Middle frontal gyrus (tissue), 1 donor: ENCODE results near the gene FFAR2.

Experiments used
- DNase-seq: peaks from one replicate; pipeline ENCODE4 v3.0.0-alpha.2; 2015; ENCODE audit warnings: low spot score; ENCODE audit errors: extremely low spot score

Gene FFAR2

DNA sequence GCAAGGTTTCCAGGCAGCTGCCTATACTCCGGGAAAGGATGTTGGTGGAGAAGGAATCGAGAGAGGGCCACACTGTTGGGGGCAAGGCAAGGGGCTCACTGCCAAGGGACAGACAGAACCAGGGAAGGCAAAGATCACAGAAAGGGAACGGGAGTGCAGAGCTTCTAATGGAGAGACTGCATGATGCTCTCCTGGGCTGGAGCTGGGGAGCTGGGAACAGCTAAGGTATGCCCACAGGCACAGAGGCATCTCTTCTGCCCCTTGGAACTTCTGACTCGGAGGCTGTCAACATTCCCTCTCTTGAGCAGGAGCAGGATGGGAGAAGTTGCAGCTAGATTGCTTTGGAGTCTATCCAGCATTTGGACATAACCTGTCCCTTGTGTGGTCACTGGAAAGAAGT, 22.4 kb upstream of the FFAR2 start:
- no peak for DNase-seq

DNA sequence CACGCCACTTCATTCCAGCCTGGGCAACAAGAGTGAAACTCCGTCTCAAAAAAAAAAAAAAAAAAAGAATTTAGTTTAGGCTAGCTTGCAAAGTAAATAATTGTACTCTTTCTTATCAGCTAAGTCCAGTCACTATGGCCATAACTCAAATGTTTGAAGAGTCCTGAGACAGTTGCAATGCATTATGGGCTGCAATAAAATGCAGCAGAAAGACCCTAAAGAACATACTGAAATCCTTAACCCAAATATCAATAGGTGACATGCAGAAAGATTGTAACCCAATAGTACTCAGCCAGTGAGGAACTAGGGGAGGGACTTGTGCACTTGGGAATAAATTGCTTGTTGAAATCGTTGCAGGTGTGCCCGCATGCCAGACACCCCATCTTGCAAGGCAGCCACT, 20.9 kb upstream of the FFAR2 start:
- no peak for DNase-seq

DNA sequence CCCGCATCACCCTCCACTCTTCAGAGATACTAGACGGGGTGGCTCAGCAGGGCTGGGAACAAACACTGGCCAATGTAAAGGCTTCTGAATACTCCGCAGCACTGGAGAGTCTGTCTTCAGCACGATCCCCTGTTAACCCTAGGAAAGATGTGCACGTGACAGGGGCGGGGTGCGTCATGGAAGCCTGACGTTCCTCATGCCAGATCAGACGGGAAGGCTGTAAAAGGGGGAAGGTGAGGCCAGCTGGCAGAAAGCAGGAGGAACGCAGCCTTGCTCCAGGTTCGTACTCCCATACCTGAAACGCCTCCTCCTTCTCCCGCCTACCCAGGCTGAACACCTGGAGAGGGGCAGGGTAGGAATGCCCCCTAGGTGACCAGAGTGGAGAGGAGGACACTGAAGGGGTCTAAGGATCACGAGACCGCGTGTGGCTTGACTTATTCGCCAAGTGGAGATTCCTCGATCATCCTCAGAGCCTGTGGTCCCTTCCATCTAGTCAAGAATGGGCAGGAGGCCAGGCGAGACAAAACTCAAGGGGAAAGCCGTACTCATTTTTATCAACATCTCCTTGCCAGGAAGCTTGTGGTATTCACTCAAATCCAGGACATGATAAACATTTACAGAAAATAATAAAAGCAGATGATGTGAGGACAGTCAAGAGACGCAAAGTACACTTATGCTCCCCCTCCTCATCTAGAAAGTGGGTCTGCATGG, 18.2 kb upstream of the FFAR2 start:
- DNase-seq: no peak

DNA sequence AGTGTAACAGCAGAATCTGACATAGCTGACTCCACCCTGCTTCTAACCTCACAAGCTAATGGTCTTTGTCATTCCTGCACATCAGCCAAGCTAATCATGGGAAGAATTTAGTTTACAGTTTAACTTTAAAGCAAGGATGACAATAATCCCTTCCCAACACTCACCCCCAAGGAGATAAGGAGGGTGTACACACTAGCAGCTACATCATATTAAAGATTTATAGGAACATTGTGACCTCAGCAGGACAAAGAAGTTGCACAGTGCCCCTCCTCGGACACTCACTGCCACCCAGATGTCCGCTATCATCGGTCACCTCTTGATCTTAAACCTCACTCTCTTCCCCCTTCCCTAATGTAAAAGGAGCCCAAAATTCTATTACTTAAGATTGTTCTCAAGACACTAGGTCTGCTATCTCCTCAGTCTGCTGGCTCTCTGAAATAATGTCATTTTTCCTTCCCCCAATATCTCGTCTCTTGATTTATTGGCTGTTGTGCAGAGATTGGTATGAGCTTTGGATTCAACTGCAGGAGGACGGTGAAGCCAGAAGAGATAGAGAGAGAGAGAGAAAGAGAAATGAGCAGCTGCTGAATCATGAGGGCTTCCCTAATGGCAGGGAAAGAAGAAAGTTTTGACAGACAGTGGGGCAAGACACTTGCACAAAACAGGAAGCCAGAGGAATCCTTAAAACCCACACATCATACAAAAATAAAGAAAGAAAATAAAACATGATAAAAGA, 17.5 kb upstream of the FFAR2 start:
- no peak for DNase-seq

DNA sequence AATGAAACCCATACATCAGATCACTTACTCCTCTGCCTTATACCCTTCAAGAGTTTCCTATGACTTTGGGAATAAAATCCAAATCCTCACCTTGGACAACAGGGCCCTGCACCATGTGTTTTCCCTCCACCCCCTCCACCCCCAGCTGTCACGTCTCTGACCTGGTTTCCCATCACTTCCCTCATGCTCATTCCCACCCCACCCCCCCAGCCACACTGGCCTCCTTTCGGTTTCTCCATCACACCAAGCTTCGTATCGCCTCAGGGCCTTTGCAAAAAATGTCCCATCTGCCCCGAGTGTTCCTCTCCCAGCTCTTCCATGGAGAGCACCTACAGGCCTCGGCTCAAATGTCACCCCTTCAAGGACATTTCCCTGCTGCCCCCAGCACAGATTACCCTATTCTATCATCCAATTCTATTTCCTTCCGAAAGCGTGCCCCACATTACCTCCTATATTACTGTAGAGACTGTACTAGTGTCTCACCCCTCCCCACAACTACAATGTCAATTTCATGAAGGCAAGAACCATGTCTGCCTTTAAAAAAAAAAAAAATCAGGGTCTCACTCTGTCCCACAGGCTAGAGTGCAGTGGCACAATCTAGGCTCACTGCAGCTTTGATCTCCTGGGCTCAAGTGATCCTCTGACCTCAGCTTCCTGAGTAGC, 16.8 kb upstream of the FFAR2 start:
- no peak for DNase-seq

DNA sequence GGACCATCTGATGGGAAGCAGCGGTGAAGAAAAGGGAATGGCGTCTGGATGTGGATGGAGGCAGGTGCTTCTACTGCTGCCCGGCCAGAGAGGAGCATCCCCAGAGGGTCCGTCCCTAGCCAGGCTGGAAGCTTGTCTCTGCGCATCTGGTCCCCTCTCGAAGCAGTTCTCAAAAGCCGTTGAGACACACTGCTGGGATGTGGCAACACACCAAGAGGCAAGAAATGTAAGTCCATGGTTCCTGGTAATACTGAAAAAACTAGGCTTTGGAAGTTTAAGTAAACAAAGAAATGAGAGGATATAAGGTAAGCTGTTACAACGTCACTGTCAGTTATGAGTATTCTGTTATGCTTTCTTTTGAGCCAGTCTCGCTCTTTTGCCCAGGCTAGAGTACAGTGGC, 15.1 kb upstream of the FFAR2 start:
- no peak for DNase-seq

DNA sequence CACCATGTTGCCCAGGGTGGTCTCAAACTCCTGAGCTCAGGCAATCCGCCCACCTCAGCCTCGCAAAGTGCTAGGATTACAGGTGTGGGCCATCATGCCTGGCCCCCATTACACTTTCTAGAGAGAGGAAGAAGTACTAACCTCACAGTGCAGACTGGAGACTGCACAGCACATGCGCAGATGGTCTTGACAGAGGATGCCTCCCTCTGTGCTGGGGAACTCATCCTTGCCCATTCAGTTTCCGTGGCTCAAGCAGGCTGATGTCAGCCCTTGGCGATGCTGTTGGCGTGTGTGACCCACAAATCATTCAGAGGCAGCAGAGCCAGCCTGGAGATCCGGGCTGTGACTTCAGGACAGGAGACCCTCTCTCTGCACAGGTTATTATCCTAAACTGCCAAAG, 14.6 kb upstream of the FFAR2 start:
- no peak for DNase-seq

DNA sequence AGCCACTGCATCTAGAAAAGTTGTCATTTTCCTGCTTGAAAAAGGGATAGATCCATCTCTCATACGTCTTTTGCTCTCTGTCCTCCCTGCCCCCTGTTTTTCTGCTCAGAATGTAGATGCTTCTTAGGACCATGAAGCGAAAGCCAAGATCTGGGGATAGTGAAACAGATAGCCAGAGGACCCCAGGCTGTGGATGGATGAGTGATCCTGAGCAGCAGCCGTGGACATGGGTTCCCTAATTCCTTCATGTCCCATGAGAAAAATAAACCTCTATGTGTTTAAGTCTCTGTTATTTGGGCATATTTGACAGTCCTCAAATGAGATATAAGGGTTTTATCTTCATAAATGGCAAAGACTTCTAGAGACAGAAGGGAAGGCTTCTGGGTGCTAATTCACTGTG, 12.2 kb upstream of the FFAR2 start:
- no peak for DNase-seq

DNA sequence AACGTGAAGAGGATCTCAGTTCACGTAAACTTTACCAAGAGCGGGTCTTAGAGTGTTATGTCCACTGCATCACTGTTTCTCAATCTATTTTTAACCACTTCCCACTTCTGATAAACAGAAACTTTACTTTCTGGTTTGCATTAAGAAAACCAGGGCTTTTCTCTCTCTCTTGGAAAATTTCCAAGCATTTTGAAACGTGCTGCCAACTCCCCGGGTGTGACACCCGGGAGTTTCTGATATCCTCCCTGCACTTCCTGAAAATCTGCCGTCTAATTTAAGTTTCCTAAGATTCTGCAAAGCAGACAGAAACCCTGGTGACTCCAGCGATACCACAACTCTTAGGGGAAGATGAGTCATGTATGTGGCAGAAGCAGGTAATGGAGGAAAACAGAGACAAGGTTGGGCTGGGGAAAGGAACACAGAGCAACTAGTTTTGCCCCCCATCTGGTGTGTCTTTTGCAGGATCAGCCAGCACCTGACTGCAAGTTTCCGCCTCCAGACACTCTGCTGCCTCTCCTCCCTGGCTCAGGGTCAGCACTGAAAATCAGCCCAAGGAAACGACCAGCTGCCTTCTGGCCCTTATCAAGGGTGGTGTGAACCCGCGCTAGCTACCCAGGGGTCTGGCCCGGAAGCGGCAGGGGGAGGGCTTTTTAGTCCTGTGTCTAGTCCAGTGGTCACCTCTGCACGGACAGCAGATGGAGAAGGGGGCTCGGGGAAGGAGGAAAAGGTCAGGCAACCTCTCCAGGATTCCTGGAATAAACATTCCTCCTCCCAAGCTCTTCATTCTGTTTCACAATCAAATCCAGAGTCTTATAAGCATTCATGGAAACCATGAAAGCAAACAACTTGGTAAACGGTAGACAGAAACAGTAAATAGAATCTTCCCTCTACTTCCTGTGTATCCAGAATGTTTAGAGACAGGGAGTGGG, 11.3 kb upstream of the FFAR2 start:
- no peak for DNase-seq

DNA sequence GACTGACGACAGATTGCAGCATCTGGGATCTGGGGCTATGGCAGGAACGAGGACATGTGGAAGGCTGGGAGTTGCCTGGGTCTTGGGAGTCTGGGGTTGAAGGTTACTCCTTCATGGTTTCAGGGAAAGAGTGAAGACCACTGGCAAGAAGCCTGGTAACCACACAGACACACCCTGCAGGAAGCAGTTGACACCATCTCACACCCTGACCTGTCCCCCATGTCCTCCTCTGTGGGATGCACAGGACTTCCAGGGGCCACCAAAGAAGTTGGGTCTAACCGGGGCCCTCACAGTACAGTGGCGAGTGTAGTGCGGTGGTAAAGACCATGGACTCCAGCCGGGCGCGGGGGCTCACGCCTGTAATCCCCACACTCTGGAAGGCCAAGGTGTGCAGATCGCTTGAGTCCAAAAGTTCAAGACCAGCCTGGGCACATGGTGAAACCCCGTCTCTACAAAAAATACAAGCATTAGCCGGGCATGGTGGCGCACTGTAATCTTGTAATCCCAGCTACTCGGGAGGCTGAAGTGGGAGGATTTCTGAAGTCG, 10.6 kb upstream of the FFAR2 start:
- no peak for DNase-seq

DNA sequence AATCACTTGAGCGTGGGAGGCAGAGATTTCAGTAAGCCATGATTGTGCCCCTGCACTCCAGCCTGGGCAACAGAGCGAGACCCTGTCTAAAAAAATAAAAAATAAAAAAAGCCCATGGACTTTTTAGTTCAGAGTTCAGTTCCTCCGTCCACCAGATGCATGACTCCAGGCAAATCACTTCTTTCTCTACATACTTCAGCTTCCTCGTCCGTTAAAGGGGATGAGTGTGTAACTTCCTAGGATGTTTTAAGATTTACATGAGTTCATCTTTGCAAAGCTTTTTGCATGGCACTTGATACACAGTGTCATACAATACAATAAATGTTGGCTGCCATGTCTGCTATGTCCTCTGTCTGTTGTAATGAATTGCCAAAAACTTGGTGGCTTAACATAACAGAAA, 10.0 kb upstream of the FFAR2 start:
- no peak for DNase-seq

DNA sequence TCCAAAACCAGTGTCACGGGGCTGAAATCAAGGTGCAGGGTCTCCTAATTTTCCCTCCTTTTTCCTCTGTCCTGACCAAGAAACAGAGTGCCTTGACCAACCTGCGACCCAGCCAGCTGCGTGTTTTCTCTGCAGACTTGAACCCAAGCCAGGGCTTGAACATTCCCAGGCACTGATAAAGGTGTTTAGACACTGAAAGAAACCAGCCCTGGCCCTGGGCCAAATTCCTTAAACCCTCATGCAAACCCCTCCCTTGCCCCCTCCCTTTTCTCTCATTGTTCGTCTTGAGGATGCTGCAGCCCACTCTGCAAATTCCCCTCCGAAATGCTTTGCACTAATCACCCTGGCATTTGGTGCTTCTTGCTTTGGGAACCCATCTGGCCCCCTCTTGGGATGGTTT, 9.5 kb upstream of the FFAR2 start:
- DNase-seq: no peak

DNA sequence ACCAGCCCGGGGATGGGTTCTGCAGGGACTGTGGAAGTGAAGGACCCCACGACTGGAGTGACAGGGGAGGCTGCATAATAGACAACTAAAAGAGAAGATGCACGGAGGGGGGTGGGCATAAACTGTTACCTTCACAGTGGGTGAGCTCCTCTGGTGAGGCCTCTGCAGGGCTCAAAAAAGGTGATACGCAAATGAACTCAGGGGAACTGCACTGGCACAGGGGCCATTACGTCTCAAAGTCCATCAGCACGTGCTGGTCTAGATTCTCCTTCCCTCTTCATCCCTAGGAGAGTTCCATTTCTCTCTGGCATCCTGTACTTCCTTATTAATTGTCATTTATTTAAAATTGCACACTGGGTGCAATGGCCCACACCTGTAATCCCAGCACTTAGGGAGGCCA, 8.1 kb upstream of the FFAR2 start:
- no peak for DNase-seq

DNA sequence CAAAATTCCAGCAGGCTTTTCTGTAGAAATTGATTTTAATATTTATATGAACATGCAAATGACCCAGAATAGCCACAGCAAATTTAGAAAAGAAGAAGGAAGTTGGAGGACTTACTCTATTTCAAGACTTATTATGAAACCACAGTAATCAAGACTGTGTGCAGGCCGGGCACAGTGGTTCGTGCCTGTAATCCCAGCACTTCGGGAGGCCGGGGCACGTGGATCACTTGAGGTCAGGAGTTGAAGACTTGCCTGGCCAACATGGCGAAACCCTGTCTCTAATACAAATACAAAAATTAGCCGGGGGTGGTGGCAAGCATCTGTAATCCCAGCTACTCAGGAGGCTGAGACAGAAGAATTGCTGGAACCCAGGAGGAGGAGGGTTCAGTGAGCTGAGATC, 6.0 kb upstream of the FFAR2 start:
- no peak for DNase-seq

DNA sequence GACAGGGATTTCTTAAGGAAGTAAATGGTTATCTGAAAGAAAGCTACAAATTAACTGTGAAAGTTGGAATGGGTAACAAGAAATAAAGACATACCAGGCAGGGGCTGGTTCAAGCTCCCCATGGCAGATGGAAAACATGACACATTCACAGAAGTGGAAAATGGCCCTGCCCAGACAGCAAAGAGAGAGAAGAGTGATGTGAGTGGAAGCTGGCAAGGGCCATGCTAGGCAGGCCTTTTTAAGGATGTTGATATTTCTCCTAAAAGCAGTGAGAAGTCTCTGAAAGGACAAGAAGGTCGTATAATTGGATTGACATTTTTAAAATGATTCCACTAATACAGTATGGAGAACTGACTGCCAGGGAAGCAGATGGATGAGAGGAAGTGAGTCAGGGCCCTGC, 3.3 kb upstream of the FFAR2 start:
- no peak for DNase-seq

DNA sequence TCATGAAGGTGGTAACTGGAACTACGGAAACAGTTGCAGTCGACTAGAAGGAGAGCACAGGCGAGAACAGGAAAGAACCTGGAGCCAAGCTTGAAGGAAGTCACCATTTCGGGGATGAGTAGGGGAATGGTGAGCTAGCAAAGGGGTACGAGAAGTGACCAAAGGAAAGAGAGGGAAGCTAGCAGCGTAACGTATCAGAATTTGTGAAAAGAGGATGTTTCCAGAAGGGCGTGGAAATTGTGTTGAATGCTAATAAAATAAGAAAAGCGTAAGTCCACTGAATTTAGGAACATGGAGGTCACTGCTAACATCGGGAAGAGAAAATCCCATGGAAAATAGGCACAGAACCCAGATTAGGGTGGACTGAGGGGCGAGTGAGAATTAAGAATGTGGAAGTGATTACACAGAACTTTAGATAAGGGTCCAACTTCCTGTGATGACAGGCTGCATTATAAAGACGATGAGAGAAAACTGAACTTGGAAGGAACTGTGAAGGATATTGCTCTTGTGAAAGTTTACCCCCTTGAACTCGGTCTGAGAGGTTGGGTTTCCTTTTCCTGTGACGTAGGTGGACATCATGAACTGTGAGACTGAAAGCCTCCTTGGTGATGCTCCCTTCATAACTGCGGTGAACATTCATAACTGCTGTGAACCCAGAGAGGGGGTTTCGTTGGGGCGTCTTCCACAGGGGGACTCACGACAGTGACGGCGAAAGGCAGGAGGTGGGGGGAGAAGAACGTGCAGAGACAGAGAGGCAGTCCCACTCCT, 2.0 kb upstream of the FFAR2 start:
- no peak for DNase-seq

DNA sequence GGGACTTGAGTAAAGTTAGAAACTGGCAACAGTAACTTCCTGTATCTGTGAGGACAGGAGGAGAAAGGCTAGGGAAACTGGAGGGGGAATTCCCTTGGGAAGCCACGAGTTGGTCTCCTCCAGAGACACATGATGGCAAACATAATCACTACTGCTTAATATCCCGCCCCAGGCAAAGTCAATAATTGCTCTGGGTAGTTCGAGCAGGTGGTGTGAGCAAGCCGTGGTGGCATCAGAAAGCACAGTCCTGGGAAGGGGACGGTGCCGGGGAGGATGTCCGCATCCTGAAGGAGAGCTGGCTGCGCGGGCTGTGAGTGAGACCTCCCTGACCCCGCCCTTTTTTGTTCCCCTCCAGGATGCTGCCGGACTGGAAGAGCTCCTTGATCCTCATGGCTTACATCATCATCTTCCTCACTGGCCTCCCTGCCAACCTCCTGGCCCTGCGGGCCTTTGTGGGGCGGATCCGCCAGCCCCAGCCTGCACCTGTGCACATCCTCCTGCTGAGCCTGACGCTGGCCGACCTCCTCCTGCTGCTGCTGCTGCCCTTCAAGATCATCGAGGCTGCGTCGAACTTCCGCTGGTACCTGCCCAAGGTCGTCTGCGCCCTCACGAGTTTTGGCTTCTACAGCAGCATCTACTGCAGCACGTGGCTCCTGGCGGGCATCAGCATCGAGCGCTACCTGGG, 1.4 kb downstream of the FFAR2 start:
- no peak for DNase-seq

DNA sequence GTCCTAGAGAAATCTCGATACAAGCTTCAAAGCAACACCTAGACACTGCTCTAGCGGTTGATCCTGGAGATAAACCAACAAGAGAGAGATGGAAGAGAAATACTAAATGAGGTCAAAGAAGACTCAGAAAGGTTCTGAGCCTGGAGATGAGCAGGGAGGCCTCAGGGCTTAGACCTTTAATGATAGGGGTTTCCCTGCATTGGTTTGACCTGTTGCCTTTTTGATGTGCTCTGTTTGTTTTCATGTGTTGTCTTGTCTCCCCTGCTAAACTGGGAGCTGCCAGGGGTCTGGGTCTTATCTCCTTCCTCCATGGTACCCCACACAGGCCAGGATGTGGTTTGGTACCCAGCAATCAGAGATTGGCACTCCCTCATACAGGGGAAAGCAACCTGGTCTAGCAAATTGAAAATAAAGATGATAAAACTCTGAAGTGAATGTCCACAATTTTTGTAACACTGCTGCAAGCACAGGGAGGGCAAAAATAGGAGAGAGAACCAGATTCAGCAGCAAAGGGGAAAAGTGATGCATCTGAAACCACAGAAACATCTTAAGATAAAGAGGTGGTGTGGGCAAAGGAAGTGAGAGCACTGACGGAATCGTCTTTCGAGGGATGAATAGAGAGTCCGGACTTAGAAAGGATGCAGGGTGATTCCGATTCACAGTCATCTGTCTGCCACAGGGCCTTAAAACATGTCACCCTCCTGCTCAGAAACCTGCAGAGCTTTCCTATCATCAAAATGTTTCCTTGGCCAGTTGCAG, 3.5 kb downstream of the FFAR2 start:
- no peak for DNase-seq

DNA sequence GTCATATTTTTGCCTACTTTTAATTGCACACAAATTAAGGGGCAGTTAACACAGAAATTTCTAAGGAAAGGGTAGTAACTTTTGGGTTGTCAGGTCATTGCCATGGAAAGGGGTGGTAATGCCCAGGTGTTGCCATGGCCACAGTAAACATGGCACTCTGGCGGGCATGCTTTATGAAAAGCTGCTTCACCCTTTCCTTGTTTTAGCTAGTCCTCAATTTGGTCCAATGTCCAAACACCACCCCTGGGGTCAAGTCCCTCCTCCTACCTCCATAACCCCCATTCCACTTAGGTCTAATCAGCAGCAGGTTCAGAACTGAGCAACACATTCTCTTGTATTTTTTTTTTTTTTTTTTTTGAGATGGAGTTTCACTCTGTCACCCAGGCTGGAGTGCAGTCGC, 6.6 kb downstream of the FFAR2 start:
- DNase-seq: no peak
